ENCODE data around the gene CCDC188. TPM values are rescaled to one million over a fixed set of nuclear protein-coding genes. Genes with fewer than 3 reads are reported as not detected.

Gene CCDC188
- polyA plus RNA-seq, 1 donor from 2014 or later = not detected

DNA sequence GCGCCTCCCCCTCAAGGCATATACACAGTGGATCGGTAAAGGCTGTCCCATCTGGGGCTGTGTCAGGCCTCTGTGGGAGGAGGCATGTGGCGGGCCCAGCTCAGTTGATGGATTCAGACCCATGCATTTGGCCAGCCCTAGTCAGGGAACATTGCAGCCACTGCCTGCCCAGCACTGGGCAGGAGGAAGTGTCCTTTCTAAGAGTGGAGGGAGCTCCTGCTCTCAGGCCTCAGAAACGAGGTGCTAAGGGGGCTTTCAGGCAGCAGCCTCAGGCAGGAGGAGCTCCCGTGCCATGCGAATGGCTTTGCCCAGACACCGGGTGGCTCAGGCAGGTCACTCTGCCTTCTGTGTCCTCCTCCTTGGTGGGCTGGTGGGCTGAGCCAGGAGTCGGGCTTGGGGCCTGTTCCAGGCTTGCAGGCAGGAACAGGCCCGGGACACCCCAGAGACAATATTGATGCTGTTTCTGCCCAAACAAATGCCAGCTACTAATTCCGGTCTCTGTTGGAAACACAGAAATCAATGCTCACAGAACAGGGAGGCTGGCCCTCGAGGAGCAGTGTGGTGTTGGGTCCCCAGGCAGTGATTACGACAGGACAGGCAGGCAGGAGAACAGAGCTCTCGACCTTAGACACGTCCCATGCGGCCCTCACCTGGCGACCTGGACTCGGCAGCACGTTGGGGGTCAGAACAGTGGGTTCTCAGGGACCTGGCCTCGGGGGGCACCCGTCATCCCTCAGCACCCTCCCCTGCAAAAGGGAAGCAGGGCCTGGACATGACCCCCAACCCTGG is 42.3 kb upstream of the CCDC188 start:
- Histone ChIP-seq H4K20me1 (ENCODE audit: insufficient read depth) (no peaks in the 10 kb centered on the region), H3K27me3 (ENCODE audit: insufficient read depth, low read depth, low read length) (no peaks in the 10 kb centered on the region), H2AFZ (ENCODE audit: low read depth, low read length) (no peak overlapping the region), H3K9me3 (ENCODE audit: low read length) (no peaks in the 10 kb centered on the region), H3K36me3 (ENCODE audit: insufficient read depth, low read length) (no peaks in the 10 kb centered on the region), H3K9me2 (ENCODE audit: insufficient read depth, low read length) (no peaks in the 10 kb centered on the region), H3K4me2 (ENCODE audit: low read length) (no peak overlapping the region), H3K4me3 (ENCODE audit: low read length) (no peak overlapping the region), H3F3A (ENCODE audit: insufficient read depth, low read length, poor library complexity, severe bottlenecking) (no peaks in the 10 kb centered on the region), H3K79me2 (replicated peaks; ENCODE audit: insufficient read depth, low read length) (no peaks in the 10 kb centered on the region), H3K27ac (ENCODE audit: low read length) (no peak overlapping the region), H3K9ac (ENCODE audit: low read length) (no peak overlapping the region)
- TF ChIP-seq EZH2 (IDR thresholded peaks at IDR 0.05; ENCODE audit: borderline replicate concordance, insufficient read depth, low read length, poor library complexity, severe bottlenecking) (no peak), RAD21 (conservative IDR thresholded peaks at IDR 0.05) (no peak), TAF1 (IDR thresholded peaks at IDR 0.05; ENCODE audit: low read depth) (no peak), MXI1 (conservative IDR thresholded peaks at IDR 0.05; ENCODE audit: poor library complexity, severe bottlenecking) (no peak), SMC3 (conservative IDR thresholded peaks at IDR 0.05; ENCODE audit: poor library complexity) (no peak), POLR2AphosphoS5 (IDR thresholded peaks at IDR 0.05) (no peak), EP300 (conservative IDR thresholded peaks at IDR 0.05; ENCODE audit: poor library complexity, severe bottlenecking) (no peak)
- TF ChIP-seq, protein P1, sequence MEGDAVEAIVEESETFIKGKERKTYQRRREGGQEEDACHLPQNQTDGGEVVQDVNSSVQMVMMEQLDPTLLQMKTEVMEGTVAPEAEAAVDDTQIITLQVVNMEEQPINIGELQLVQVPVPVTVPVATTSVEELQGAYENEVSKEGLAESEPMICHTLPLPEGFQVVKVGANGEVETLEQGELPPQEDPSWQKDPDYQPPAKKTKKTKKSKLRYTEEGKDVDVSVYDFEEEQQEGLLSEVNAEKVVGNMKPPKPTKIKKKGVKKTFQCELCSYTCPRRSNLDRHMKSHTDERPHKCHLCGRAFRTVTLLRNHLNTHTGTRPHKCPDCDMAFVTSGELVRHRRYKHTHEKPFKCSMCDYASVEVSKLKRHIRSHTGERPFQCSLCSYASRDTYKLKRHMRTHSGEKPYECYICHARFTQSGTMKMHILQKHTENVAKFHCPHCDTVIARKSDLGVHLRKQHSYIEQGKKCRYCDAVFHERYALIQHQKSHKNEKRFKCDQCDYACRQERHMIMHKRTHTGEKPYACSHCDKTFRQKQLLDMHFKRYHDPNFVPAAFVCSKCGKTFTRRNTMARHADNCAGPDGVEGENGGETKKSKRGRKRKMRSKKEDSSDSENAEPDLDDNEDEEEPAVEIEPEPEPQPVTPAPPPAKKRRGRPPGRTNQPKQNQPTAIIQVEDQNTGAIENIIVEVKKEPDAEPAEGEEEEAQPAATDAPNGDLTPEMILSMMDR (IDR thresholded peaks at IDR 0.05; ENCODE audit: poor library complexity, severe bottlenecking) = no peak
- TF ChIP-seq, protein P2, sequence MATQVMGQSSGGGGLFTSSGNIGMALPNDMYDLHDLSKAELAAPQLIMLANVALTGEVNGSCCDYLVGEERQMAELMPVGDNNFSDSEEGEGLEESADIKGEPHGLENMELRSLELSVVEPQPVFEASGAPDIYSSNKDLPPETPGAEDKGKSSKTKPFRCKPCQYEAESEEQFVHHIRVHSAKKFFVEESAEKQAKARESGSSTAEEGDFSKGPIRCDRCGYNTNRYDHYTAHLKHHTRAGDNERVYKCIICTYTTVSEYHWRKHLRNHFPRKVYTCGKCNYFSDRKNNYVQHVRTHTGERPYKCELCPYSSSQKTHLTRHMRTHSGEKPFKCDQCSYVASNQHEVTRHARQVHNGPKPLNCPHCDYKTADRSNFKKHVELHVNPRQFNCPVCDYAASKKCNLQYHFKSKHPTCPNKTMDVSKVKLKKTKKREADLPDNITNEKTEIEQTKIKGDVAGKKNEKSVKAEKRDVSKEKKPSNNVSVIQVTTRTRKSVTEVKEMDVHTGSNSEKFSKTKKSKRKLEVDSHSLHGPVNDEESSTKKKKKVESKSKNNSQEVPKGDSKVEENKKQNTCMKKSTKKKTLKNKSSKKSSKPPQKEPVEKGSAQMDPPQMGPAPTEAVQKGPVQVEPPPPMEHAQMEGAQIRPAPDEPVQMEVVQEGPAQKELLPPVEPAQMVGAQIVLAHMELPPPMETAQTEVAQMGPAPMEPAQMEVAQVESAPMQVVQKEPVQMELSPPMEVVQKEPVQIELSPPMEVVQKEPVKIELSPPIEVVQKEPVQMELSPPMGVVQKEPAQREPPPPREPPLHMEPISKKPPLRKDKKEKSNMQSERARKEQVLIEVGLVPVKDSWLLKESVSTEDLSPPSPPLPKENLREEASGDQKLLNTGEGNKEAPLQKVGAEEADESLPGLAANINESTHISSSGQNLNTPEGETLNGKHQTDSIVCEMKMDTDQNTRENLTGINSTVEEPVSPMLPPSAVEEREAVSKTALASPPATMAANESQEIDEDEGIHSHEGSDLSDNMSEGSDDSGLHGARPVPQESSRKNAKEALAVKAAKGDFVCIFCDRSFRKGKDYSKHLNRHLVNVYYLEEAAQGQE (IDR thresholded peaks at IDR 0.05; ENCODE audit: borderline replicate concordance) = no peak

DNA sequence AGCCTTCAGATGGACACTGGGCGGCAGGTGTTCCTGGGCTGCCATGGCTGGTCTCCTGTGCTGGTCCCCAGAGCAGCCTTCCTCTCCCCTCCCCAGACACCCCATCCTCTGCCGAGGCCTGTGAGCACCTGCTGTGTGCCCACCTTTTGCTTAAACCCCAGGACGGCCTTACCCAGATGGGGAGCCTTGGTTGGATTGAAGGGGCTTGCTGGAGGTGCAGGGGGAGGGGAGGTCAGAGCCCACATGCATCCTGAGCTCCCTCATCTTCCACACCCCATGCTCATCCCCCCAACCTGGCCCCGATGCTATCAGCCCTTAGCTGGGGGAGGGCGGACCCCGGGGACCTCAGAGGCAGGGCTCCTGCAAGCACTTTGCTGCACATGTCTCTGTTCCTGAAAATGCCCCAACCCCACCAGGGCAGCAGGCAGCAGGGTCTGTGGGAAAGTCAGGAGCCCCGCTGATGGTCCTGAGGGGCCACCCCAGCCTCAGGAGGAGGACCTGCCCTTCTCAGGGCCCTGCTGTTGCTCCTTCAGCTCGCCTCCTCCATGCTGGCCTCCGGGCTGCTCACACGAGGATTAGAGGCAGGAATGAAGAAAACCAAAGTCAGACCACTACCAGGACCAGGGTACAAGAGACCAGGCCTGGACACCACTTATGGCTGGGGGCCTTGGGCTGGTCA is 41.6 kb upstream of the CCDC188 start:
- no peaks in the 10 kb centered on the region for H3K27me3 ChIP-seq (ENCODE audit: insufficient read depth, low read depth, low read length)
- H3K9me2 ChIP-seq (ENCODE audit: insufficient read depth, low read length) = no peaks in the 10 kb centered on the region
- H3K9ac ChIP-seq (ENCODE audit: low read length) = no peak overlapping the region
- TF ChIP-seq MXI1 (conservative IDR thresholded peaks at IDR 0.05; ENCODE audit: poor library complexity, severe bottlenecking) (no peak), EP300 (conservative IDR thresholded peaks at IDR 0.05; ENCODE audit: poor library complexity, severe bottlenecking) (no peak), SMC3 (conservative IDR thresholded peaks at IDR 0.05; ENCODE audit: poor library complexity) (no peak), POLR2AphosphoS5 (IDR thresholded peaks at IDR 0.05) (no peak)
- TF ChIP-seq, protein P2 (IDR thresholded peaks at IDR 0.05; ENCODE audit: borderline replicate concordance) = no peak
- H3K4me2 ChIP-seq (ENCODE audit: low read length) = no peak overlapping the region
- no peaks in the 10 kb centered on the region for H3K79me2 ChIP-seq (replicated peaks; ENCODE audit: insufficient read depth, low read length)
- H3K36me3 ChIP-seq (ENCODE audit: insufficient read depth, low read length) = no peaks in the 10 kb centered on the region
- no peak overlapping the region for H2AFZ ChIP-seq (ENCODE audit: low read depth, low read length)
- H4K20me1 ChIP-seq (ENCODE audit: insufficient read depth) = no peaks in the 10 kb centered on the region
- no peaks in the 10 kb centered on the region for H3K9me3 ChIP-seq (ENCODE audit: low read length)
- H3K4me3 ChIP-seq (ENCODE audit: low read length) = no peak overlapping the region
- H3K27ac ChIP-seq (ENCODE audit: low read length) = no peak overlapping the region
- H3F3A ChIP-seq (ENCODE audit: insufficient read depth, low read length, poor library complexity, severe bottlenecking) = no peaks in the 10 kb centered on the region

All from neural cell (in vitro differentiated cells).